ENCODE data around the gene PADI1.
"Not testable (repeated sequence)": the region's sequence is repeated elsewhere in the genome, so short reads cannot be mapped to it uniquely, and the experiment has no call there.

PADI1 gene

GRCh38 chr1:17217607-17218006, 12.7 kb downstream of the PADI1 start:
- no peak for DNase-seq

DNA sequence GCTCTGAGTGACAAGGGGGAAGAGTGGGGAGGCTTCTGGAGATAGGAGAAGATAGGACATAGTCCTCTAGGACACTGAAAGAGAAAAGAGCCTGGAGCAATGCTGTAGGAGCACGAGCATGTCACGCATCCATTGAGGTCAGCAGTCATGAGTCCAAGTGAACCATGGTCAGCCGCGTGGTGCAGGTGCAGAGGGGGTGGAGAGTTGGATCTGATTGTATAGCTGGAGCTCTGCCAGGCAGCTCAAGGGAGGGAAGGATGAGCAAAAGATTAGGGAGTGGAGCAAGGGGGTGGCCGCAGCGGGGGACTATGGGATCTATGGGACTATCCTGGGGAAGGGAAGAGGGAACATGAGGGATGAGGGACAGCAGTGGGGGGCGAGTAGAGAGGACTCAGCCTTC, 14.0 kb downstream of the PADI1 start:
- DNase-seq = no peak

DNA sequence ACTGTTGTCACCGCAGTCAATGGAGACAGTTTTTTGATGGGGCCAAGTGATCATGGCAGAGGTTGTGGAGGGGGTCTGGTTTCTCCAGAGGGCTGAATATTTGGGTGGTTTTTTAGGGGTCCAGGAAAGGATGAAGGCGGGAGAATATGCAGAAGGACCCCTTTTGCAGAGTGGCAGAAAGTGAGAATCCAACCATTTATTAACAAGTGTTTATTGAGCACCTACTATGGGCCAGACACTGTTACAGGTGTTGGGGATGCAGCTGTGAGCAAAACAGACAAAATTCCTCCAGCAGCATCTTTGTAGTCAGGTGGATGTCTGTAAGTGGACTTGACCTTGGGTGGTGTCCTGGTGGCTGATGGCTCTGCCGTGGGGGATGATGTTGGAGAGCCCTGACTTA, 15.4 kb downstream of the PADI1 start:
- DNase-seq = no peak

GRCh38 chr1:17222557-17222956, 17.6 kb downstream of the PADI1 start:
- no peak for DNase-seq

DNA sequence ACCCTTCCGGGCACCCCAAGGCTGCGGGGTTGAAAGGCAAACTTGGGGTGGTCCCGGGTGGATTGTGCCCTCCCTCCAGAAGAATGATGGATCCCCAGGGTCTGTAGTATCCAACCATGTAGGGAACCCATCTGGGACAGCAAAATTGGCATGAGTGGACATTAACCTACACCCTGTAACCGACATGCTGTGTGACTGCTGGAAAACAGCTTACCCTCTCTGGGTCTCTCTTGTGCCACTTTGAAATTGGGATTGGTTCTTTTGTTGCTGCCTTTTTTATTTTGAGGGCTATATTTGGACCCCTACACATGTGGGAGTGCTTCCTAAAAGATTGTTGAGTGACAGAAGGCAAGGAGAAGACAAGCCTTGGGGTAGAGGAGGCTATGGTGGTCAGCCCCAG, 19.5 kb downstream of the PADI1 start:
- no peak for DNase-seq

DNA sequence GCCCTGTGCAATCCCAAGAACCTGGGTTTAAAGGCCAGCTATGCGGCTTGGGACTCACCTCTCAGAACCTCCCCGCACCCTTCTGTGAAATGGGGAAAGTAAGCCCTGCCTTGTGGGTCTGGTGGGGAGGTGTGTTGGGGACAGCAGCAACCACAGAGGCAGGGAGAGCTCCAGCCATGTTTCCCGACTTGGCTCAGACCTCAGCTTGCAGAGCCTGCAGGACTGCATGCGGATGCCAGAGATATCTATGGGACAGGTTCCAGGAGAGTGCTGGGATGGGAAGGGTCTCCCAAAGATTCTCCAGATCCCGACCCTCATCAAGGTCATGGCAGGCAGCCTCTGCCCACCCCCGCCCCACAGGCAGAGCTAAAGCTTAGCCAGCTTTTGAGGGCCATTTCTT, 20.2 kb downstream of the PADI1 start:
- no peak for DNase-seq

DNA sequence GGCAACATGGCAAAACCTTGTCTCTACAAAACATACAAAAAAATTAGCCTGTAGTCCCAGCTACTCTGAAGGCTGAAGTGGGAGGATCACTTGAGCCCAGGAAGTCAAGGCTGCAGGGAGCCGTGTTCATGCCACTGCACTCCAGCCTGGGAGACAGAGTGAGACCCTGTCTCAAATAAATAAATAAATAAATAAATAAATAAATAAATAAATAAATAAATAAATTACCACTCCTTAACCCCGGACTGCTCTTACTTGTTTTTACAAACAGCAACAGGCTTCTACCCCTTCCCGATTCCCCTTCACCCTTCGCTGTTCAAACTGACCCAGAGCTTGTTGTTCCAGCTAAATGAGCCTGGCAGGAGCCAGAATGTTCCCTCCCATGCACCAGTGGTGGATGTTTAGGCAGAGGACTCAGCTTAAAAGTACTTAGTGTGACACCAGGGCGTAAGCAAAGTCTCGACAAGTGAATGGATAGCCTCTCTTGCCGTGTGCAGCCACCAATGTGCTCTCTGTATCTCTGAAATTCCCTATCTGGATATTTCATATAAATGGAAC, 22.5 kb downstream of the PADI1 start:
- no peak for DNase-seq

DNA sequence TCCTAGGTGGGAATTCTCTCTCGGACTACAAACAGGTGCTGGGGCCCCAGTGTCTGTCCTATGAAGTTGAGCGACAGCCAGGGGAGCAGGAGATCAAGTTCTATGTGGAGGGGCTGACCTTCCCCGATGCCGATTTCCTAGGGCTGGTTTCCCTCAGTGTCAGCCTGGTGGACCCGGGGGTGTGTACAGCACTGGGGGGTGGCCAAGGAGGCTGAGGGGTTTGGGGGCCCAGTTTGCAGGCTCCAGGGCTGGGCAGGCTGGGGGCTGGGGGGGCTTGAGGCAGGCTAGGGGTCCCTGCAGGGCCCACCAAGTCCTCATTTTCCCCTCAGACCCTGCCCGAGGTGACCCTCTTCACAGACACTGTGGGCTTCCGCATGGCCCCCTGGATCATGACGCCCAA, 23.7 kb downstream of the PADI1 start:
- no peak for DNase-seq

DNA sequence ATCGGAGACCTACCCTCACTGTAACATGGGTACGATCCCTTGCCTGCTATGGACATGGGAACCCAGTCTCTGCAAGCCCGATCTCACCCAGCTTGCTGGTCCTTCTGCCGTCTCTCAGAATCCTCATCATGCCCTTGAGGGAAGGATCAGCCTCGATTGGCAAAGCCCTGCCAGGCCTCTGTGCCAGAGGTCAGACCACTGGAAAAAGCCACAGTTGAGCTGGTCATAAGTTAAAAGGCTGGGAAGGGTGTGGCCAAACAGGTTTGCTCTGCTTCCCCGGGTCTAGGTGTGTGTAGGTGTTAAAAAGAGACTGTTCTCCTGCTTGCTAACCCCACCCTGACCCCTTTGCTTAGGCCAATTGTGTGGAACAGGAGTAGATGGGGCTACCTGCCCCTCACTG, 24.5 kb downstream of the PADI1 start:
- no peak for DNase-seq

- no peak for DNase-seq
Measured at GRCh38 chr1:17230106-17230505, 25.2 kb downstream of the PADI1 start.

- DNase-seq = no peak
Measured at GRCh38 chr1:17230671-17231310, 25.9 kb downstream of the PADI1 start.

DNA sequence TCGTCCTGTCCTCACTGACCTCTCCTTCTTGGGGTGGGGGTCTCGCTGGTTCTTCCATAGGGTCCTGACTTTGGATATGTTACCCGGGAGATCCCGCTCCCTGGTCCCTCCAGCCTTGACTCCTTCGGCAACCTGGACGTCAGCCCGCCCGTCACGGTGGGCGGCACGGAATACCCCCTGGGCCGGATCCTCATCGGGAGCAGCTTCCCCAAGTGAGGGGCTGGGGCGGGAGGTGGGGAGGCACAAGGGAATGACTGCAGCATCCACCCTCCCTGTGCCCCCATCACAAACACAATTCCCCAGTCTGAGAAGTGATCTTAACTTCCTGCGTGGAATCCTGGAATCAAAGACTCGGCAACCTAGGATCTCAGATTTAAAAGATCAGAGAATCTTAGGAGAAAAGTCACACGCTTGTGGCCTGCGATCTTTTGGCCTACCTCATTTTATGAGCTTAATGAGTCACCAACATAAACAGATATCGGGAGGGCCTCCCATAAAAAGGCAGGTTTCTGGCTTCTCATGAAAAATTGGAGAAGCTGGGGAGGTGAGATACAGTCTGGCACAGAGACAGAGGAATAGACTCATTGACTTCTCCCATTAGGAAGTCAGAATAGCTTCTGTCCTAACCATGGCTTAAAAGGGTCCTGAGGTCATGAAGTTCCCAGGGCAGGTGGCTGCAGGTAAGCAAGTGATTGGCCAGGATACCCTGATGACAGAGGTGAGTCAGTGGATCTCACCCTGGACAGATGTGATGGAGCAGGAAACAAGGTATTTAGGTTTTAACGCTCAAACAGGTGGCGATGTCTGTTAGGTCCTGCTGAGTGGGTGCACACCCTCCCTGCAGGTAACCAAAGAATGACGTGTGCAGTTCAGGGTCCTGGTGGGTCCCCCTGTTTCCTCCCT, 28.1 kb downstream of the PADI1 start:
- DNase-seq = peak; percentile 93

DNA sequence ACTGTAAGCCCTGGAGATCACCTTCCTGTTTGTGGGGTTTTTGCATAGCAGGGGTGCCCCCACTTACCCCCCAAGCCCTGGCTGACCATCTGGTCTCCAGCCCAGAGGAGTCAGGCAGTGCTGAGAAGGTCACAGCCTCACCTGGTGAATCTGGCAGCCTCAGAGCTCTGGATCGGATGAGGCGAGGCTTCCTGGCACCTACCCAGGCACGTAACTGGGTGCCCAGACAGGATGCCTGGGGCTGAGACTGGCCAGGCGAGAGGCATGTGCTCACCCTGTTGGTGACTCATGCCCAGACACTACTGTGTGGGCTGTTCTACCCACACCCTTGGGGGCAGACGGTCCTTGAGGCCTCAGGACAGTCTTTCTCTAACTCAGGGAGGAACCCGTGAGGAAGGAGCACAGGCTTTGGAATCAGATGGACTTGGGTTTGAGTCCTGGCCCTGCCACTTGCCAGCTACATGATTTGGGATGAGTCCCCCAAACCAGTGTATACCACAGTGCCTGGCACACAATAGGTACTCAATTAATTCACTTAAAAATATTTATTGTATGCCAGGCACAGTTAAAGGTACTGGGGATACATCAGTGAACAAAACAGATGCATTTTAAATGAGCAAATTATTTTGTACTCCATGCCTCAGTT, 28.9 kb downstream of the PADI1 start:
- peak; percentile 99 for DNase-seq

- DNase-seq = no peak
Measured at GRCh38 chr1:17234405-17234804, 29.5 kb downstream of the PADI1 start.

DNA sequence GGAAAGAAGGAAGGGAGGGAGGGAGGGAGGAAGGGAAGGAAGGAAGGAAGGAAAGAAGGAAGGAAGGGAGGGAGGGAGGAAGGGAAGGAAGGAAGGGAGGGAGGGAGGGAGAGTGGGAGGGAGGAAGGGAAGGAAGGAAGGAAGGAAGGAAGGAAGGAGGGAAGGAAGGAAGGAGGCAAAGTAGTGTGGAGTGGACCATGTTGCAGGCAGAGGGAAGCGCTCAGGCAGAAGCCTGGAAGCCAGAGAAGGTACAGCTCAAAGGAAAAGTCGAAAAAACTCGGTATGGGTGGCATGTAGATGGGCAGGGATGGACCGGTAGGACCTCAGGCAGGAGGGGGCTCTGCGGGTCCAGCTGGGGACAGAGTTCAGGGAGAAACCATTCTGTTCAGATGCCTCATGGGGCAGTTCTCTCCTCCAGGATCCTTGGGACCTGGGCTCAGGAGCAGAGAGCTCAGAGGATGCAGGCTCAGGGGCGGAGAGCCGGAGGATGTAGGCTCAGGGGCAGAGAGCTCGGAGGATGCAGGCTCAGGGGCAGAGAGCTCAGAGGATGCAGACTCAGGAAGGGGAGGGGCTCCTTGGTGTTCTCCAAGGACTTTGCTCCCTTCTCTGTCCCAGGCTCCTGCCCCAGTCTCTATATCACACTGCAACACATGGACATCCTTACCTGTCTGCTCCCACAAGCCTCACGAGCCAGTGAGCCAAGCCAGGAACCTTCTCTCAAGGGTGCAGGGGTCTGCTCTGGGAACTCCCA, 30.4 kb downstream of the PADI1 start:
- DNase-seq = no peak

DNA sequence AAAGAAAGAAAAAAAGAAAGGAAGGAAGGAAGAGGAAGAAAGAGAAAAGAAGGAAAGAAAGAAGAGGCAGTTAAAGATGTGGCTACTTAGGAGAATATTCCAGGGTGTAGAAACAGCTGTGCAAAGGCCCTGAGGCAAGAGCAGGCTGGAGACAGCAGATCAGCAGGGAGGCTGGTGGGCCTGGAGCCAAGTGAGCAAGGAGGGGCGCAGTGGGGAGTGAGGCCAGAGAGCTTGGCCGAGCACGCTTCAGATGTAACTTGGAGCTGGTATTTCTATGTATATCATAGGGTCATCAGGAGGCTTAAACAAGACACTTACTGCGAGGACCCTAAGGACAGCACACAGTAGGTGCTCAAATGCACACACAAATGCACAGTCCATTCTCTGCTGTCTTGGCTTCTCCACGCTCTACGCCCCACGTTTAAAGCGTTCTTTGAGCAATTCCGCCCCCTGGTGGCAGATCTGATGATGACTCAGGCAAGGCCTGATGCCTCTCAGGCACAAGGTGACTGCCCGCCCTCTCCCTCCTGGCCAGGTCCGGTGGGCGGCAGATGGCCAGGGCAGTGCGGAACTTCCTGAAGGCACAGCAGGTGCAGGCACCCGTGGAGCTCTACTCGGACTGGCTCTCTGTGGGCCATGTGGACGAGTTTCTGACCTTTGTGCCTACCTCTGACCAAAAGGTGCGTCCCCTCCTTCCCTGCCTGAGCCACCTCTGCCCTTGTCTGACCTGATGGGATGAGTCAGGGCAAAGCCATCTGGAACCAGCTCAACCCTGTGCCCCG, 32.0 kb downstream of the PADI1 start:
- DNase-seq = peak; percentile 85

GRCh38 chr1:17237561-17237903, 32.6 kb downstream of the PADI1 start:
- DNase-seq = no peak

- DNase-seq = peak; percentile 96
Measured at GRCh38 chr1:17239420-17239819, 34.5 kb downstream of the PADI1 start.

DNA sequence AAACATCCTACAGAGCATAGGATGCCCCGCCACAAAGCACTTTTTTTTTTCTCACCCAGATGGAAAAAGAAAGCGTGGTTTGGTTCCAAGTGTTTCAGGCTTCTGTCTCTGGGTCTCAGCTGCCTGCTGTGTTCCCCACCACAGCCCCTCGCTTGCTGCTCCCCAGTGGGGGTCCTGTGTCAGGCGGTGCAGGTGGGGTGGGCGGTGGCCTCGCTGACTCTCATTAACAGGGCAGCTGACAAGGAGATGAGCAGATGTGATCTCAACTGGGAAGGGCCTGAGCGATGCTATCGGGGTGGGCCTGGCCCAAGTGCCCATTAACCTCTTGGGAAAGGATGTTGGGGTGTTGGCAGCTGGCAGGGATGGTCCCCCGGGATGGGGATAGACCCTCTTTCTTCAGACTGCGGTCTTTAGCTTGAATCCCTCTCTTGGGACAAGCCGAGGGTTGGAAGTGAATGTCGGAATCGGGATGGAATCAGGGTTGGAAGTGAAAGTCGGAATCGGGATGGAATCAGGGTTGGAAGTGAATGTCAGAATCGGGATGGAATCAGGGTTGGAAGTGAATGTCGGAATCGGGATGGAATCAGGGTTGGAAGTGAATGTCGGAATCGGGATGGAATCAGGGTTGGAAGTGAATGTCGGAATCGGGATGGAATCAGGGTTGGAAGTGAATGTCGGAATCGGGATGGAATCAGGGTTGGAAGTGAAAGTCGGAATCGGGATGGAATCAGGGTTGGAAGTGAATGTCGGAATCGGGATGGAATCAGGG, 36.3 kb downstream of the PADI1 start:
- DNase-seq = not testable (repeated sequence)

DNA sequence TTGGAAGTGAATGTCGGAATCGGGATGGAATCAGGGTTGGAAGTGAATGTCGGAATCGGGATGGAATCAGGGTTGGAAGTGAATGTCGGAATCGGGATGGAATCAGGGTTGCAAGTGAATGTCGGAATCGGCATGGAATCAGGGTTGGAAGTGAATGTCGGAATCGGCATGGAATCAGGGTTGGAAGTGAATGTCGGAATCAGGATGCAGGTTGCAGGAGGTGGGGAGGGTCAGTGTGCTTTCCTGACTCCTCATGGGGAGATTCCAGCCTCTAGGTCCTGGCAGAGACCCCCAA, 36.8 kb downstream of the PADI1 start:
- DNase-seq = not testable (repeated sequence)

GRCh38 chr1:17243274-17243673, 38.3 kb downstream of the PADI1 start:
- DNase-seq = no peak
